SK-N-SH (cell line): Measurements from ENCODE around the gene PPP1R14C. TPM values are rescaled to one million over a fixed set of nuclear protein-coding genes. Genes with fewer than 3 reads are reported as not detected.

Experiments used
- CTCF ChIA-PET: fragments of 300-600, 350-600 bp; formaldehyde crosslinking; extraction: SDS; loops from one replicate; lab custom pipeline; 2021; lab: Yijun Ruan, JAX
- POLR2A ChIA-PET: fragments of 350-600 bp; sonication (Branson Sonifier 250); formaldehyde crosslinking; extraction: SDS; loops from one replicate; lab custom pipeline; 2020; ENCODE audit warnings: antibody characterized with exemption, inconsistent platforms; lab: Yijun Ruan, JAX
- DNase-seq: peaks from one replicate; pipeline ENCODE4 v3.0.0; 2012
- H2AFZ ChIP-seq: fragments of 200-600 bp; sonication (generic); 2 replicates; pipeline ENCODE4 v1.8.1; 2016; ENCODE audit warnings: antibody characterized with exemption, mild to moderate bottlenecking, low read depth
- H3F3A ChIP-seq: fragments of 200-600 bp; sonication (generic); replicated peaks from 2 replicates; pipeline ENCODE3; 2016; ENCODE audit warnings: antibody characterized with exemption, mild to moderate bottlenecking; ENCODE audit not compliant: insufficient read depth
- H3K27ac ChIP-seq, 2 experiments: fragments of 200-500 bp in 1 of 2; fragments of 200-600 bp in 1 of 2; sonication (Bioruptor generic) in 1 of 2; sonication (generic), shearing (Covaris generic) in 1 of 2; 2 replicates each; pipeline versions ENCODE4 v1.5.1 to v1.6.1; 2014 to 2016; ENCODE audit warnings: low read depth in 2 of 2, inconsistent platforms in 1 of 2, low read length in 1 of 2, mild to moderate bottlenecking in 1 of 2, mixed read lengths in 1 of 2
- H3K27me3 ChIP-seq: fragments of 200-600 bp; sonication (generic), shearing (Covaris generic); 2 replicates; pipeline ENCODE4 v1.6.1; 2016; ENCODE audit warnings: mixed run types; ENCODE audit not compliant: insufficient read depth
- H3K36me3 ChIP-seq, 2 experiments: fragments of 200-500 bp in 1 of 2; fragments of 200-600 bp in 1 of 2; sonication (Bioruptor generic) in 1 of 2; sonication (generic) in 1 of 2; replicated peaks in 1 of 2; 2 replicates each; pipeline versions ENCODE3 to v1.5.1; 2014 to 2016; ENCODE audit warnings: low read length in 1 of 2, mild to moderate bottlenecking in 1 of 2; ENCODE audit not compliant: insufficient read depth in 2 of 2, control insufficient read depth in 1 of 2
- H3K4me1 ChIP-seq, 2 experiments: fragments of 200-500 bp in 1 of 2; fragments of 200-600 bp in 1 of 2; sonication (Bioruptor generic) in 1 of 2; sonication (generic), shearing (Covaris generic) in 1 of 2; 2 replicates each; pipeline versions ENCODE4 v1.5.1 to v1.6.1; 2014 to 2016; ENCODE audit warnings: low read depth in 1 of 2, low read length in 1 of 2, mixed run types in 1 of 2; ENCODE audit not compliant: insufficient read depth in 2 of 2, control insufficient read depth in 1 of 2
- H3K4me2 ChIP-seq: fragments of 200-600 bp; sonication (generic), shearing (Covaris generic); 2 replicates; pipeline ENCODE4 v1.6.1; 2017; ENCODE audit warnings: mixed run types
- H3K4me3 ChIP-seq, 2 experiments: fragments of 200-500 bp in 1 of 2; fragments of 200-600 bp in 1 of 2; sonication (Bioruptor generic) in 1 of 2; sonication (generic), shearing (Covaris generic) in 1 of 2; 2 replicates each; pipeline versions ENCODE4 v1.5.1 to v1.8.1; 2014 to 2016; ENCODE audit warnings: low read depth in 2 of 2, inconsistent platforms in 1 of 2, low read length in 1 of 2, mild to moderate bottlenecking in 1 of 2, mixed read lengths in 1 of 2, moderate library complexity in 1 of 2
- H3K79me2 ChIP-seq: fragments of 200-600 bp; sonication (generic); 2 replicates; pipeline ENCODE4 v1.8.1; 2017; ENCODE audit warnings: mild to moderate bottlenecking; ENCODE audit not compliant: insufficient read depth
- H3K9ac ChIP-seq: fragments of 200-600 bp; sonication (generic); 2 replicates; pipeline ENCODE4 v1.6.1; 2017; ENCODE audit warnings: mixed run types
- H3K9me2 ChIP-seq: fragments of 200-600 bp; sonication (generic); 2 replicates; pipeline ENCODE4 v1.6.1; 2017; ENCODE audit warnings: mixed run types
- H3K9me3 ChIP-seq: fragments of 200-600 bp; sonication (generic); 2 replicates; pipeline ENCODE4 v1.6.1; 2017; ENCODE audit warnings: mixed run types, mild to moderate bottlenecking, moderate library complexity
- H4K20me1 ChIP-seq: fragments of 200-600 bp; sonication (generic); 2 replicates; pipeline ENCODE4 v1.6.1; 2017; ENCODE audit warnings: mild to moderate bottlenecking, mixed run types; ENCODE audit not compliant: insufficient read depth
- CTCF ChIP-seq: fragments of 200-600 bp; sonication (generic); IDR thresholded peaks from 2 replicates; pipeline ENCODE4 v1.6.1; 2017; ENCODE audit warnings: antibody characterized with exemption, mild to moderate bottlenecking, moderate library complexity
- ELF1 ChIP-seq: IDR thresholded peaks from 2 replicates; pipeline ENCODE4 v1.4.0; 2012
- FOSL2 ChIP-seq: IDR thresholded peaks from 2 replicates; pipeline ENCODE4 v1.4.0; 2012; ENCODE audit warnings: low read depth, mild to moderate bottlenecking, moderate library complexity, borderline replicate concordance
- FOXJ3 ChIP-seq: sonication (generic); formaldehyde crosslinking; IDR thresholded peaks from 2 replicates; pipeline ENCODE4 v1.5.1; 2020; ENCODE audit warnings: mild to moderate bottlenecking, missing genetic modification reagents
- FOXM1 ChIP-seq: IDR thresholded peaks from 2 replicates; pipeline ENCODE4 v1.4.0; 2012; ENCODE audit warnings: low read depth, mild to moderate bottlenecking
- IRF3 ChIP-seq: fragments of 150-350 bp; IDR thresholded peaks from 2 replicates; pipeline ENCODE4 v1.6.1; 2016; ENCODE audit warnings: mild to moderate bottlenecking, low read depth, low read length
- JUND ChIP-seq: IDR thresholded peaks from 2 replicates; pipeline ENCODE4 v1.4.0; 2012
- POLR2AphosphoS5 ChIP-seq: IDR thresholded peaks from 2 replicates; pipeline ENCODE4 v1.6.1; 2012; ENCODE audit warnings: low read depth, low read length
- RAD21 ChIP-seq: IDR thresholded peaks from 2 replicates; pipeline ENCODE4 v1.6.1; 2012; ENCODE audit warnings: mild to moderate bottlenecking, low read length
- RCOR1 ChIP-seq: fragments of 150-350 bp; IDR thresholded peaks from 2 replicates; pipeline ENCODE4 v1.6.1; 2017; ENCODE audit warnings: antibody characterized with exemption, low read length
- RFX5 ChIP-seq: IDR thresholded peaks from 2 replicates; pipeline ENCODE4 v1.6.1; 2012; ENCODE audit warnings: mild to moderate bottlenecking, improper control_type of control experiment, low read length
- SMC3 ChIP-seq: IDR thresholded peaks from 2 replicates; pipeline ENCODE4 v1.6.1; 2012; ENCODE audit warnings: low read depth, low read length, improper control_type of control experiment
- TCF12 ChIP-seq: IDR thresholded peaks from 2 replicates; pipeline ENCODE4 v1.4.0; 2012
- TEAD4 ChIP-seq: IDR thresholded peaks from 2 replicates; pipeline ENCODE4 v1.4.0; 2012; ENCODE audit warnings: mild to moderate bottlenecking, borderline replicate concordance; ENCODE audit not compliant: insufficient read depth
- USF2 ChIP-seq: fragments of 150-350 bp; IDR thresholded peaks from 2 replicates; pipeline ENCODE4 v1.6.1; 2017; ENCODE audit warnings: antibody characterized with exemption, low read length, low read depth, borderline replicate concordance
- YY1 ChIP-seq: IDR thresholded peaks from 2 replicates; pipeline ENCODE4 v1.4.0; 2012; ENCODE audit warnings: low read depth, mild to moderate bottlenecking
- WGBS: methylation state at CpG from one replicate; pipeline ENCODE4 v1.1.6; 2017; ENCODE audit warnings: low lambda C conversion rate; 5-methylcytosine and 5-hydroxymethylcytosine counted together
- polyA plus RNA-seq, 3 experiments: library from polyadenylated mRNA; depleted of rRNA; stranded (reverse); fragments of >200 nt; gene quantifications; 2 replicates each; pipeline ENCODE4 v1.2.3, GENCODE V29; 2012

PPP1R14C gene
- polyA plus RNA-seq, 1 of the 3 experiments (the other 2 are of a cell fraction) = not detected

- Histone ChIP-seq H3K79me2 (no peaks in the 10 kb centered on the region), H3K9me2 (no peaks in the 10 kb centered on the region), H2AFZ (no peak overlapping the region), H3K4me3 (no peak overlapping the region), H4K20me1 (no peaks in the 10 kb centered on the region), H3K27me3 (peaks cover 7% of the 10 kb centered on the region; the same call in 1 of the 2 replicates), H3K36me3 (no peaks in the 10 kb centered on the region), H3K9me3 (no peaks in the 10 kb centered on the region), H3F3A (no peaks in the 10 kb centered on the region), H3K27ac (no peak overlapping the region), H3K9ac (no peak overlapping the region), H3K4me1 (no peaks in the 10 kb centered on the region), H3K4me2 (no peak overlapping the region)
- DNase-seq = no peak
- ChIA-PET CTCF (no interaction called here), POLR2A (no interaction called here)
- TF ChIP-seq USF2 (no peak), ELF1 (no peak), RFX5 (no peak), TEAD4 (no peak), IRF3 (no peak), FOXJ3 (CRISPR knock-in tag) (no peak), POLR2AphosphoS5 (no peak), FOSL2 (no peak), RCOR1 (no peak), YY1 (no peak), JUND (no peak), SMC3 (no peak)
- WGBS = 17% methylated on average over 5 of the region's 5 CpGs
Measured at GRCh38 chr6:150233843-150234269, 91.0 kb downstream of the PPP1R14C start.

GRCh38 chr6:150235218-150235617 is 92.4 kb downstream of the PPP1R14C start:
- Histone ChIP-seq H3K36me3 (no peaks in the 10 kb centered on the region), H3K27me3 (peaks cover 3% of the 10 kb centered on the region; the same call in 1 of the 2 replicates), H3K27ac (no peak overlapping the region), H2AFZ (no peak overlapping the region), H4K20me1 (no peaks in the 10 kb centered on the region), H3K9me2 (no peaks in the 10 kb centered on the region), H3K4me2 (no peak overlapping the region), H3K4me3 (no peak overlapping the region), H3K79me2 (no peaks in the 10 kb centered on the region), H3K9me3 (no peaks in the 10 kb centered on the region), H3F3A (no peaks in the 10 kb centered on the region), H3K4me1 (no peaks in the 10 kb centered on the region), H3K9ac (no peak overlapping the region)
- whole genome bisulfite sequencing = 3% methylated on average over 2 of the region's 5 CpGs
- TF ChIP-seq IRF3 = no peak
- TF ChIP-seq CTCF = no peak
- TF ChIP-seq ELF1 = no peak
- no peak for TF ChIP-seq TCF12
- TF ChIP-seq RAD21 = no peak
- no peak for TF ChIP-seq TEAD4
- TF ChIP-seq FOXM1 = no peak
- ChIA-PET POLR2A (no interaction called here), CTCF (no interaction called here)
- DNase-seq = no peak
